ENCODE data around the gene VPS26A.

VPS26A gene

DNA sequence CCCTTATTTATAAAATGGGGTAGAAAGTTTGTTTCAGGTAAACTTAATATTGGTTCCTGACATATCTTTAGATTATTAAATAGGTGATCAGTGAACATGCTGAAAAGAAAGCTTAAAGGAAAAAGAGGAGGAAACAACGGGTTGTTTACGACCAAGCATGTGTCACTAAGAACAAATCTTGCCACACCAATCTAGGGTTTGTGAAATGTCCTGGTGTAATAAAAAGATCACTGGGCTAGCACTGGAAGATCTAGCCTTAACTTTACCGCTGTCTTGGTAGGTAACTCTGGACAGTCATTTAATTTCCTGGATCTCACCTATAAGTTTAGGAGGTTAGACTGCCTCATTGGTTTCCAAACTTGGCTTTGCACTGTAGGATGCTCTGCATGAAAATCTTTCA is 19.0 kb downstream of the VPS26A start:
- DNase-seq (ENCODE audit: extremely low read depth, low read depth): no peak
- H3K4me3 ChIP-seq (replicated peaks; ENCODE audit: low read depth, low read length): no peak overlapping the region
- TF ChIP-seq, protein P1, sequence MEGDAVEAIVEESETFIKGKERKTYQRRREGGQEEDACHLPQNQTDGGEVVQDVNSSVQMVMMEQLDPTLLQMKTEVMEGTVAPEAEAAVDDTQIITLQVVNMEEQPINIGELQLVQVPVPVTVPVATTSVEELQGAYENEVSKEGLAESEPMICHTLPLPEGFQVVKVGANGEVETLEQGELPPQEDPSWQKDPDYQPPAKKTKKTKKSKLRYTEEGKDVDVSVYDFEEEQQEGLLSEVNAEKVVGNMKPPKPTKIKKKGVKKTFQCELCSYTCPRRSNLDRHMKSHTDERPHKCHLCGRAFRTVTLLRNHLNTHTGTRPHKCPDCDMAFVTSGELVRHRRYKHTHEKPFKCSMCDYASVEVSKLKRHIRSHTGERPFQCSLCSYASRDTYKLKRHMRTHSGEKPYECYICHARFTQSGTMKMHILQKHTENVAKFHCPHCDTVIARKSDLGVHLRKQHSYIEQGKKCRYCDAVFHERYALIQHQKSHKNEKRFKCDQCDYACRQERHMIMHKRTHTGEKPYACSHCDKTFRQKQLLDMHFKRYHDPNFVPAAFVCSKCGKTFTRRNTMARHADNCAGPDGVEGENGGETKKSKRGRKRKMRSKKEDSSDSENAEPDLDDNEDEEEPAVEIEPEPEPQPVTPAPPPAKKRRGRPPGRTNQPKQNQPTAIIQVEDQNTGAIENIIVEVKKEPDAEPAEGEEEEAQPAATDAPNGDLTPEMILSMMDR (IDR thresholded peaks at IDR 0.05; ENCODE audit: low read depth, low read length, missing control alignments): no peak

DNA sequence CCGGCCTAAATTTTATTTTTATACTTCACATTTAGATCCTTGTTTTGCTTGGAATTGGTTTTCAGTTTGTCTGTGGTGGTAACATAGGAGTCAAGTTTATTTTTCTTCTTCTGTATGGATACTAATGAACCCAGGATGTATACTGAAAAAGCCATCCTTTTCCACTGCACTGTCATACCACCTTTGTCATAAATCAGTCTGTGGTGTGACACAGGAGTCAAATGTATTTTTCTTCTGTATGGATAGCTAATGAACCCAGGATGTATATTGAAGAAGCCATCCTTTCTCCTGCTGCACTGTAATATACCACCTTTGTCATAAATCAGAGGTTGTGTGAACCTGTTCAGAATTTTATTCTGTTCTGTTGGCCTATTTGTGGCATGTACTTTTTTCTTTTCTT is 21.4 kb downstream of the VPS26A start:
- TF ChIP-seq, protein P1 (IDR thresholded peaks at IDR 0.05; ENCODE audit: low read depth, low read length, missing control alignments): no peak
- H3K4me3 ChIP-seq (replicated peaks; ENCODE audit: low read depth, low read length): no peak overlapping the region
- DNase-seq (ENCODE audit: extremely low read depth, low read depth): no peak

DNA sequence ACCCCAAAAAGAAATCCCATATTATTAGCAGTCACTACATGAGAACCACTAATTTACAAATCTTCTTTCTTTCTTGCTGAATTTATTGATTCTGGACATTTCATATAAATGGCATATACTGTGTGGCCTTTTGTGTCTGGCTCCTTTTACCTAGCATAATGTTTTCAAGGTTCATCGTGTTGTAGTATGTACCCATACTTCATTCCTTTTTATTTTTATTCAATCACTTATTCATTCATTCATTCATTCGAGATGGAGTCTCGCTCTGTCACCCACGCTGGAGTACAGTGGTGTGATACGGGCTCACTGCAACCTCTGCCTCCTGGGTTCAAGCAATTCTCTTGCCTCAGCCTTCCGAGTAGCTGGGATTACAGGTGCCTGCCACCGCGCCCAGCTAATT is 21.9 kb downstream of the VPS26A start:
- TF ChIP-seq, protein P1 (IDR thresholded peaks at IDR 0.05; ENCODE audit: low read depth, low read length, missing control alignments): no peak
- H3K4me3 ChIP-seq (replicated peaks; ENCODE audit: low read depth, low read length): no peak overlapping the region

DNA sequence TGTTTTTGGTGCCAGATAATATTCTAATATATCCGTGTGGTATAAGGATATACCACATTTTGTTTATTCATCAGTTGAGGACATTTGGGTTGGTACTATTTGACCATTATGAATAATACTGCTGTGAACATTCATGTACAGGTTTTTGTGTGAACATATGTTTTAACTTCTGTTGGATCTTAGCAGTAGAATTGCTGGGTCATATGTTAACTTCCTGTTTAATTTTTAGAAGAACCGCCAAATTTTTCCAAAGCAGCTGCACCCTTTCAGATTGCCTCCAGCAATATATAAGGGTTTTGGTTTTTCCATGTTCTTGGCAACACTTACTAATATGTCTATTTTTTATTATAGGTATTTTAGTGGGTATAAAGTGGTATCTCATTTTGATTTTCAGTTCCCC is 22.8 kb downstream of the VPS26A start:
- no peak overlapping the region for H3K4me3 ChIP-seq (replicated peaks; ENCODE audit: low read depth, low read length)
- TF ChIP-seq, protein P1 (IDR thresholded peaks at IDR 0.05; ENCODE audit: low read depth, low read length, missing control alignments): no peak
- DNase-seq (ENCODE audit: extremely low read depth, low read depth): no peak

More for the DNA sequence above, 21.9 kb downstream of the VPS26A start:
- DNase-seq (ENCODE audit: extremely low read depth, low read depth): no peak

DNA sequence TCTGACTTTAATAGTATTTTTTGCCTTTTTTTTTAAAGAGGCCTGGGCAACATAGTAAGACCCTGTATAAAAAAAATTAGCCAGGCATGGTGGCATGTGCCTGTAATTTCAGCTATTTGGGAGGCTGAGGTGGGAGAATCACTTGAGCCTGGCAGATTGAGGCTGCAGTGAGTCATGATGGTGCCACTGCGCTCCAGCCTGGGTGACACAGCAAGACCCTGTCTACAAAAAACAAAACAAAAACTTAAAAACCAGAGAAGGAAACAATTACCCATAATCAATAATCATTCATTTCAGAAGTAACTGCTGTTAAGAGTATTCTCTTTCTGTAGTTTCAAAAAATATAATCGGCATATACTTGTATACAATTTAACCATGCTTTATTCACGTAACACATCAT is 28.0 kb downstream of the VPS26A start:
- TF ChIP-seq, protein P1 (IDR thresholded peaks at IDR 0.05; ENCODE audit: low read depth, low read length, missing control alignments): no peak
- DNase-seq (ENCODE audit: extremely low read depth, low read depth): no peak
- no peak overlapping the region for H3K4me3 ChIP-seq (replicated peaks; ENCODE audit: low read depth, low read length)

DNA sequence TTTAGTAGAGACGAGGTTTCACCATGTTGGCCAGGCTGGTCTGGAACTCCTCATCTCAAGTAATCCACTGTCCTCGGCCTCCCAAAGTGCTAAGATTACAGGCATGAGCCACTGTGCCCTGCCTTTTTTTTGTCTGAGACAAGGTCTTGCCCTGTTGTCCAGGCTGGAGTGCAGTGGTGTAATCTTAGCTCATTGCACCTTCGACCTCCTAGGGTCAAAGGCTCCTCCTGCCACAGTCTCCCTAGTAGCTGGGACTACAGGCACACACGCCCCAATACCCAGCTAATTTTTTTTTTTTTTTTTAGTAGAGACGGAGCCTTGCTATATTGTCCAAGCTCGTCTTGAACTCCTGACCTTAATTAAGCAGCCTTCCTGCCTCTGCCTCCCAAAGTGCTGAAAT is 29.2 kb downstream of the VPS26A start:
- no peak for DNase-seq (ENCODE audit: extremely low read depth, low read depth)
- H3K4me3 ChIP-seq (replicated peaks; ENCODE audit: low read depth, low read length): no peak overlapping the region
- TF ChIP-seq, protein P1 (IDR thresholded peaks at IDR 0.05; ENCODE audit: low read depth, low read length, missing control alignments): no peak

DNA sequence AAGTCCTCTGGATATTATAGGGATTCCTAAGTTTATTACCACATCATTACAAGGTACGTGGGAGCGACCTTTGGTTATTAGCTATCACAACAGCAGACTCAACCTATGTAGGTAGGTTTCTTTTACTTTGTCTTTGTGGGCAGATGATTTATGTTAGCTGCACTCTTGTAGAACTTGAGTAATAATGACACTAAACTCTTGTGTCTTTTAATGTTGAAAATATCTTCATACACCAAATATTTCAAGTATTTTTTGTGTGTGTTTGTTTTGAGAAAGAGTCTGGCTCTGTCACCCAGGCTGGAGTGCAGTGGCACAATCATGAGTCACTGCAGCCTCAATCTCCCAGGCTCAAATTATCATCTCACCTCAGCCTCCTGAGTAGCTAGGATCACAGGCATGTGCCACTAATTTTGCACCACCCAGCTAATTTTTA is 36.8 kb downstream of the VPS26A start:
- TF ChIP-seq, protein P1 (IDR thresholded peaks at IDR 0.05; ENCODE audit: low read depth, low read length, missing control alignments): no peak
- DNase-seq (ENCODE audit: extremely low read depth, low read depth): no peak
- no peak overlapping the region for H3K4me3 ChIP-seq (replicated peaks; ENCODE audit: low read depth, low read length)

Measured in HFF-Myc (cell line).